ENCODE data around the gene C1QTNF3.

The C1QTNF3 gene

DNA sequence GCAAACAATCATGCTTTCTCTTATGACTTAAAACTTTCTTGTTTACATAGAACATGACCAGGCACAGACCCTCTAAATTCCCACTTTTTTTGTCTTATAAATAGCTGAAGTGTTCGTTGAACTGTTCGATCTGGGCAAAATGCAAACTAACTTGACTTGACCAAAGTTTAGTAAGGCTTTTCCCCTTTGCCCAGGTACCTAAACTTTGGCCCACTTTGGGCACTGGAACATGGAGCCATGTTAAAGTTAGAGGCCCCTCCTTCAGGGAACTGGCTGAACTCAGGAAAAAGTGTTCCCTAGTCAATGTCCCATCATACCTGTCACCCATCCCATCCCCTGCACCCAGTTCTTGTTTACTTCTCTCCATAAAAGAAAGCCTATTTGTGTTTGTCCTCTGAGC is 25.8 kb downstream of the C1QTNF3 start:
- DNase-seq, result no peak

- DNase-seq, result no peak
These were observed 26.3 kb downstream of the C1QTNF3 start for GRCh38 chr5:34016750-34017149.

DNA sequence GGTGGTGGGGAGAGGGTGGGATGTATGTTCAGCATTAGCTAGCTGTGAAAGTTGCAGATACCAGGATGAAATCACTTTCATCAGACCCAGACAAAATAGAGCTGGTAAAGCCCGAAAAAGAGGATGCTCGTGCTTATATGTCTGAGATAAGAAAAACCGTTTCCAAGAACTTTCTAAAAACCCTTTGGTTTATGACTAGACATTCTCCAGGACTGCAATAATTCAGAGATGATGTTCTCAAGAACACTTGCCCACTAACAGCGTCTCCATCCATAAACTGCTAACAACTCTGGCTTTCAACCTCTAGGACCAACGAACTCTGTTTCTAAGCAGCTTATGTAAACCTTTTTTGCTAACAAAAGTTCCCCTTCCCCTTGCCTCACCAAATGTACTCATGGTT is 26.8 kb downstream of the C1QTNF3 start:
- no peak for DNase-seq

DNA sequence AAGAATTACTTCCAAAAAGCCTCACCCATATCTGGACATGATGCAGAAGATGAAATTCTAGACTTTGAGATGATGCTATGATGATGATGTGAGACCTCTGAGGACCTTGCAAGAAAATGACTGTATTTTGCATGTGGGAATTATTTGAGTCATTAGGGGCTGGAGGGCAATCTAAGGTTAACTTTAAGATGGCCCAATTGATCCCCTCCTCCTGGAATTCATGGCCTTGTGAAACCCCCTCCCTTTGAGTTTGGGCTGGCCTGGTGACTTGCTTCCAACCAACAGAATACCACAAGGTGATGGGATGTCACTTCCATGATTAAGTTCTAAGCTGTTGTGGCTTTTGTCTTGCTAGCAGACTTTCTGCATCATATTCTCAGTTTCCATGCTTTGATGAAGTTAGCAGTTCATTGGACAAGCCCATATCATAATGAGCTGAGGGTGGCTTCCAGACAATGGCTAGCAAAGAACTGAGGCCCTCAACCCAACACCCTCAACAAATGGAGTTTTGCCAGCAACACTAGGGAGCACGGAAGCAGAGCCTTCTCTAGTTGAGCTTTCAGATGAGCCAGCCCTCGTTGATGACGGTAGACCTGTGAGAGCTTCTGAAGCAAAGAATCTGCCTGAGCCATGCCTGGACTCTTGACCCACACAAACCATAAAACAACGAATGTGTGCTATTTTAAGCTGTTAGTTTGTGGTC is 27.7 kb downstream of the C1QTNF3 start:
- no peak for DNase-seq

- no peak for DNase-seq
These were observed 28.4 kb downstream of the C1QTNF3 start for GRCh38 chr5:34014626-34015025.

DNA sequence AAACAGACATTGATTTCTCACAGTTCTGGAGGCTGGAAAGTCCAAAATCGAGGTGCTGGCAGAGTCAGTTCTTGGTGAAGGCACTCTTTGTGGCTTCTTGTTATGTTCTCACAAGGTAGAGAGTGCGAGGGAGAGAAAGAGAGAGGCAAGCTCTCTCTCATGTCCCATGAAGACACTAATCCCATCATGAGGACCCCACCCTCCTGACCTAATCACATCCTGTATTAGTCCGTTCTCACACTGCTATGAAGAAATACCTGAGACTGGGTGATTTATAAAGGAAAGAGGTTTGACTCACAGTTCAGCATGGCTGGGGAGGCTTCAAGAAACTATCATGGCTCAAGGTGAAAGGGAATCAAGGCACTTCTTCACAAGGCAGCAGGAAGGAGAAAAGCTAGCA is 29.5 kb downstream of the C1QTNF3 start:
- DNase-seq, result no peak

DNA sequence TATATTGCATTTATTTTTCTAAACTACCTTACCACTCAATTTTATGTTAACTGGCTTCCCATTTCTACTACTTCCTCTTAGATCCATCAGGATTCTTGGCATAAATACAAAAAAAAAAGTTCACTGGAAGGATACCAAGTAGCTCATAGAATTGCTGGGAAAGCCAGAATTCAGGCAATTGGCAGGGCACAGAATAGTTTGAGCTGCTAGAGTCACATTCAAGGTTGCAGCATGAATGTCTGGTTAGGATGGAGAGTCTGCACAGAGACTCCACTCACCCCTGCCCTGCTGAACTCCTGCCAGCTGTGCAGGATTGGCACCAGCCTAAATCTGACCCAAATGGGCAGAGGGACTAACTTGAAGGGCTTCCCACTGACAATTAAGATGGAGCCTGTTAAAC is 30.2 kb downstream of the C1QTNF3 start:
- no peak for DNase-seq

GRCh38 chr5:34011536-34011935 is 31.5 kb downstream of the C1QTNF3 start:
- no peak for DNase-seq

- DNase-seq, result peak in 1 of 2 experiments; percentile 68
These were observed 32.9 kb downstream of the C1QTNF3 start for GRCh38 chr5:34010146-34010545.

- no peak for DNase-seq
These were observed 33.4 kb downstream of the C1QTNF3 start for GRCh38 chr5:34009610-34010009.

DNA sequence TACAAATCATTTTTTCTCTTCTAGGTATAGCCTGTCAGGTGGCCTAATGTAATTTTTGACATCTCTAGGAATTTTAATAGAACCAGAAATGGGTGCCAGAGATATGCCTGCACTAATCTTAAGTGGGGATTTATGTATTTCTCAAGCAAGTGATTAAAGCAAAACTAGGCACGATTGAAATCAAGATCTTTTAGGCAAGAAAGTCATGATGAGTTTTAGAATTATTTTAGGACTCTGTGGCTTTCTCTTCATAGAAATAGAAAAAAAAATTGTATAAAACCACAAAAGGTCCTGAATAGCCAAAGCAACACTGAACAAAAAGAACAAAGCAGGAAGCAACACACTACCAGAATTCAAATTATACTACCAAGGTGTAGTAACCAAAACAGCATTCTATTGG is 34.2 kb downstream of the C1QTNF3 start:
- peak in 1 of 2 experiments; percentile 37 for DNase-seq

DNA sequence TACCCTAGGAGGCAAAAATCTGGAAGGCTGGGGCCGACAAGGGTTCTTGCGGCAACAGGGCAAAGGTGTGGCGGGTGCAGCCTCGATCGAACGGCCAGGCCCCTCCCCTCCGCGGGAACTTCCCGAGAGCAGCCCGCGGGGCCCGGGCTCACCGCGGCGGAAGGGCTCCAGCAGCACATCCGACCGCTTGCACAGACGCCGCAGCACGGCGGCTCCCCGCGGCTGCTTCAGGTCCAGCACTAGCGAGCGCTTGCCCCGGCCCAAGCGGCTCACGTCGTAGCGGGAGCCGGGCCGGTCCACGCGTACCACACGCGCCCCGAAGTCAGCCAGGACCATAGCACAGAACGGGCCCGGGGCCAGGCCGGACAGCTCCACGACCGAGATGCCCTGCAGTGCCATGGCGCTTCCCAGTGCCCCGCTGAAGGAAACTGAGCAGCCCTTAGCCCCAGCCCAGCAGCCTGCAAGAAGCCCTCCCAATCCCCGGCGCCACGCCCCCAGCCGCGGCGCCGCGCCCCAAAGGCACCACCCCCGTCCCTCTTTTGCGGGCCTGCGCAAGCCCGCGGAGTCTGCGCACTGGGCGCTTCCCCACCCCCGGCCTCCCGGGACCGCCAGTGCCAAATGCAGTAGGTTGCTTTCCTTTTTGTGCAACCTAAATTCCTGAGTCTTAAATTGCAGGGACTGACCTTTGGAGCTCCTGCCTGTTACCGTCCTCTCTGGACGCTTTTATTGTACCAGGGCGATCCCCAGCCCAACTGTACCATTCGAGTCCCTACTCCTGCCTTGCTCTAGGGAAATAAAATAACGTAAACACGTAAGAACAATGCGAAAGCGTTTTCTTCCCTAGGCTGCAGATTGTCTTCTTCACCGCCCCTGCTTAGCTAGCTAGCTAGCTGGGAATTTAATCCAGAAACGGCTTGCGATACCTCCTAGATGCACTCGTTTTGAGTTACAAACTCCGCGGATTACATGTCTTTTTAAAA is 35.1 kb downstream of the C1QTNF3 start, which contains the start of gene AMACR:
Gene AMACR, minus strand, starts transcription at position 430 of the 980 bp plus-strand sequence. Its CDS starts 31 bp downstream, at position 399.
- peak; percentile 98 to 99 for DNase-seq

GRCh38 chr5:34007201-34007620 is 35.8 kb downstream of the C1QTNF3 start:
- DNase-seq, result no peak

DNA sequence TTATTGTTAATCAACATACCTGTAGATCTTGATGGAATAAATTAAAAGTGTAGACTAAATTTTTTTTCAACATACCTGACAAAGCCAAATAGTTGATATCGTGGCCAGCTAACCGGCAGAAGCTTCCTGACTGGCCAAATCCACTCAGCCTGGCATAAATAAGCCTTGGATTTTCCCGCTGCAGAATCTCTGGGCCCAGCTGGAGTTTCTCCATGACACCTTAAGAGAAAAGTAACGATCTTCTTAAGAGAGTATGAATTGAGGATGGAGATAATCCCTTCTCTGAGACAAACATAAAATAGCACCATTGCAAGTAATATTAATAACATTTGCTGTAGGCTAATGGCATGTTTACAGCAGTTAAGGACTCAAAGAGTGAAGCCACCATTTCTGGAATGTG is 37.3 kb downstream of the C1QTNF3 start:
- no peak for DNase-seq

DNA sequence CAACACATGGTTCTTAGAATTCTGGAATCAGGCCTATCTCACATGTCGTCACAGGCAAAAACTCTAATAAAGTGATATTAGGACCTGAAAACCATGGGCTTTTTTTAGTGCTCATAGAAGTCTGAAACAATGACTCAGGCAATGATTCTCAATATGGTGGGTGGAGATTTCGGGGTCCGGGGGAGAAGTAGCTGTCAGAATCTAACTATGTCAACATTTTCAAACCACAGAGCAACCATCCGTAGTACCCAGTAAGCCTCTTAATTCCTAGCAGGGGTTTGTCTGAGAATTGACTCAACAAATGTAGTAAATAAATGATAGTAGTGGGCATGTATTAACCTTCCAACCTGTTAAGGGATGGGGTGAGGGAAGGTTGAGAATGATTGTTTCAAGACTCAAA is 37.8 kb downstream of the C1QTNF3 start:
- no peak for DNase-seq

- DNase-seq, result no peak
These were observed 39.1 kb downstream of the C1QTNF3 start for GRCh38 chr5:34003941-34004340.

- DNase-seq, result no peak
These were observed 40.2 kb downstream of the C1QTNF3 start for GRCh38 chr5:34002629-34003328.

- DNase-seq, result peak; percentile 100
These were observed 41.7 kb downstream of the C1QTNF3 start for GRCh38 chr5:34001241-34001841.

- DNase-seq, result no peak
These were observed 43.0 kb downstream of the C1QTNF3 start for GRCh38 chr5:33999978-34000377.

DNA sequence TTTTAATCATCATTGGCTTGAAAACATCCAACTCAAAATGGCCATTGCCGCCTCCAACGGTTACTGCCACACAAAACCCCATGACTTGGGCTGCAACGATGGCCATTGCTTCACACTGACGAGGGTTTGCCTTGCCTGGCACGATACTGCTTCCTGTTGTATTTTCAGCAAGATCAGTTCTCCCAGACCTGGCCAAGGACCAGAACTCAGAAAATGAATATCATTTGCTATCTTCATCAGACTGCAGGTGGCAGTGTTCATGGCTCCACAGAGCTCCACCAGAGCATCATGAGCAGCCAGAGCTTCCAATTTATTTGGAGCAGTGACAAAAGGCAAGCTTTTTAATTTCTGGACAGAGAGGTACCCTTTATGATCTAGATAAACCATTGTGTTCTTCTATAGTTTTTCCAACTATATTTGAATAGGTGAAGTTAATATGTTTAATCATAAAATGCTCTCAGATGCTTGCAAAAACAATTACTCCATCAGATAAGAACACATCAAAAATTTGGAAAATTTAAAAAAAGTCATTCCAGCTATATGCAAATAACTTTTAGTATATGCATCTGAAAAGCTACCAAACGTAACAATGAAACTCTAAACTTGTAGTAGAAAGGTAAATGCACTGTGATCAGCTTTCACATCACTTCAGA is 45.6 kb downstream of the C1QTNF3 start:
- peak; percentile 90 for DNase-seq

DNA sequence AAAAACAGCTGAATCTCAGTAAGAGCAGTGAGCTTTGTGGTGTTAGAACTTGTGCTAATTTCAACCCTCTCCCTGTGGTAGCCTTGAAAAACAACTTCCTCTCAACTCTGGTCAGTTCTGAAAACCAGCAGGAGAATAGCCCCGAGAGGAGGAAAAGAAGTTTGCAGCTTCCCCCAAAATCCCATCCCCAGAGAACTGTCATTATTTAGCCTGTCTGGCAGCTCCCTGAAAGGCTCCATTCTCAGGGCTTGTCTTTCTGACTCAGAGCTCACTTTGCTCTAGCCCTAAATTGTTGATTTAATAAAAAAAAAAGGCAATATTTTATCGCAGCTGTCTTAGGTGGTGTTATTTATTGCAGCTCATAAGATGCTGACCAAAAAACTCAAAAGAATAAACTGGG is 47.1 kb downstream of the C1QTNF3 start:
- no peak for DNase-seq

GRCh38 chr5:33994845-33995244 is 48.2 kb downstream of the C1QTNF3 start:
- DNase-seq, result no peak
